ENCODE results near the gene THOC2.

The THOC2 gene

DNA sequence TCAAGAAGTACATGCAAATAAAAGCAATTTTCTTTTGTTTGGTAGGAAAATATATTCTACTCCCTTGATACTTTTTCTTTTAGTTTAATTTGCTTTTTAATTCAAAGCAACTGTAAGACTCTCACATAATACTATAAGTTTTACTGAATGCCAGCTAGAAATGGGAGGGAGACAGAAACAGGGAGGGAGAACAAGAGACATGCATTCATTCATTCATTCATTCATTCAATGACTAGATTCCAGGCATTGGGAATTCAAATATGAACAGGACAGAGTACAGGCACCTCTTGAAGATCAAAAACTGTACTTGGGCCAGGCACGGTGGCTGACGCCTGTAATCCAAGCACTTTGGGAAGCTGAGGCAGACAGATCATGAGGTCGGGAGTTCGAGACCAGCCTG lies 85.6 kb downstream of the THOC2 start:
- Histone ChIP-seq H2BK15ac (ENCODE audit: low read length) (no peak overlapping the region), H3K23ac (ENCODE audit: low read depth, low read length, poor library complexity) (no peak overlapping the region), H3K27ac (replicated peaks; ENCODE audit: low read length) (no peak overlapping the region), H3K27me3 (ENCODE audit: control insufficient read depth in 3 of 3, insufficient read depth in 3 of 3, low read depth in 1 of 3, low read length in 3 of 3) (no peaks in the 10 kb centered on the region), H3K9me3 (replicated peaks in 1 of 2; ENCODE audit: control insufficient read depth in 2 of 2, insufficient read depth in 1 of 2, low read depth in 1 of 2, low read length in 2 of 2) (no peaks in the 10 kb centered on the region), H2BK5ac (ENCODE audit: low read length) (no peak overlapping the region), H3K18ac (ENCODE audit: low read length) (no peak overlapping the region), H3K79me1 (ENCODE audit: low read depth, low read length) (no peaks in the 10 kb centered on the region), H3K36me3 (replicated peaks in 1 of 2; ENCODE audit: control insufficient read depth in 2 of 2, insufficient read depth in 2 of 2, low read length in 2 of 2) (peaks cover 0 to 18% of the 10 kb centered on the region in 2 donors), H3K4ac (ENCODE audit: low read length) (no peak overlapping the region), H2BK120ac (ENCODE audit: low read depth, low read length) (no peak overlapping the region), H3K4me3 (ENCODE audit: low read length in 2 of 2) (no peak overlapping the region), H3K4me2 (ENCODE audit: insufficient read depth, low read length, poor library complexity, severe bottlenecking) (no peak overlapping the region), H4K91ac (ENCODE audit: low read depth, low read length, poor library complexity) (no peak overlapping the region), H2AK5ac (ENCODE audit: low read depth, low read length) (no peak overlapping the region), H2AFZ (ENCODE audit: low read length) (no peak overlapping the region), H3K9ac (ENCODE audit: low read depth, low read length, poor library complexity) (no peak overlapping the region), H3K4me1 (ENCODE audit: control insufficient read depth in 2 of 2, insufficient read depth in 1 of 2, low read depth in 1 of 2, low read length in 2 of 2) (peaks cover 0 to 3% of the 10 kb centered on the region in 2 donors), H4K8ac (ENCODE audit: low read depth, low read length) (no peak overlapping the region), H3K14ac (ENCODE audit: low read length) (no peak overlapping the region), H2BK12ac (ENCODE audit: low read length) (no peak overlapping the region)
- WGBS, 2 donors (ENCODE audit: extremely low coverage in 2 of 2, insufficient read length in 2 of 2, insufficient replicate concordance in 1 of 2) = no CpG with 5 or more reads among the region's 4 CpGs
- DNase-seq (ENCODE audit: low spot score) = no peak

DNA sequence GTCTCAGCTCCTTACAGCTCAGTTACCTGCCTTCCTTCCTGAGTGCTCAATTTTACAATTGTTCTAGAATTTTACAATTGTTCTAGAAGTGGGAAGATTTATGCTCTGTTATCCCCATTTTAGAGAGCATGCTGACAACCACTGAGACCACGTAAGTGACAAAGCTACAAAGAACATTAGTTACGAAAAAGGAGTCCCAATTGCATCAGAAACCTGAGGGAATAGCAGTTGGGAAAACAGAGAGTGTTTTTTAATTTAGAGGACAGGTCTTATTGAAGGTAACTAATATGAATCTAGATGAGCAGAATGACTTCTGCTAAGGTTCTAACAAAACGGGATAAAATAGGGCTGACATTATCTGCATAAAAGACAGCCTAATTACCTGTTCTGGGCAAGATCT lies 103.3 kb downstream of the THOC2 start:
- no peak for DNase-seq (ENCODE audit: low spot score)
- no peaks in the 10 kb centered on the region for H3K9me3 ChIP-seq (replicated peaks in 1 of 2; ENCODE audit: control insufficient read depth in 2 of 2, insufficient read depth in 1 of 2, low read depth in 1 of 2, low read length in 2 of 2)

DNA sequence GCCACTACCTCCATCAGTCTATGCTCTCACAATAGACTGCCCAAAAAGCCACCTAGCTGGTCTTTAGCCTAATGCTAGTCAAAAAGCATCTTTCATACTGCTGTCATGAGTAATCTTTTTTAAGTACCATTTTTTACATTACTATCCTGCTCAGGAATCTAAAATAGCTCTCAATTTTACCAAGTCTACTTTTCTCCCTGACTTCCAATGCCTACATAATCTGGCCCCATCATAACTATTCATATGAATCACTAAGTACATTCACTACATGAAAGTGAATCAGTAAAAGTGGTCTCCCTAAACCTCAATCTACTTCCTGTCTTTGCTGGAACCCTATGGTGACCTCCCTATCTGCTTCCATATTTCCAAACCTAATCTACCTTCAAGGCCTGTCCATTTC lies 105.9 kb downstream of the THOC2 start:
- Histone ChIP-seq H3K27ac (replicated peaks; ENCODE audit: low read length) (no peak overlapping the region), H3K23ac (ENCODE audit: low read depth, low read length, poor library complexity) (no peak overlapping the region), H2BK5ac (ENCODE audit: low read length) (no peak overlapping the region), H4K91ac (ENCODE audit: low read depth, low read length, poor library complexity) (no peak overlapping the region), H3K36me3 (replicated peaks in 1 of 2; ENCODE audit: control insufficient read depth in 2 of 2, insufficient read depth in 2 of 2, low read length in 2 of 2) (peaks cover 2 to 86% of the 10 kb centered on the region in 2 donors), H3K4ac (ENCODE audit: low read length) (no peak overlapping the region), H3K14ac (ENCODE audit: low read length) (no peak overlapping the region), H2BK120ac (ENCODE audit: low read depth, low read length) (no peak overlapping the region), H3K4me3 (ENCODE audit: low read length in 2 of 2) (no peak overlapping the region), H3K27me3 (ENCODE audit: control insufficient read depth in 3 of 3, insufficient read depth in 3 of 3, low read depth in 1 of 3, low read length in 3 of 3) (no peaks in the 10 kb centered on the region), H4K8ac (ENCODE audit: low read depth, low read length) (no peak overlapping the region), H3K18ac (ENCODE audit: low read length) (no peak overlapping the region), H2BK15ac (ENCODE audit: low read length) (no peak overlapping the region), H2AFZ (ENCODE audit: low read length) (no peak overlapping the region), H3K9ac (ENCODE audit: low read depth, low read length, poor library complexity) (no peak overlapping the region), H3K9me3 (replicated peaks in 1 of 2; ENCODE audit: control insufficient read depth in 2 of 2, insufficient read depth in 1 of 2, low read depth in 1 of 2, low read length in 2 of 2) (no peaks in the 10 kb centered on the region), H2BK12ac (ENCODE audit: low read length) (no peak overlapping the region), H3K4me2 (ENCODE audit: insufficient read depth, low read length, poor library complexity, severe bottlenecking) (no peak overlapping the region), H2AK5ac (ENCODE audit: low read depth, low read length) (no peak overlapping the region), H3K4me1 (ENCODE audit: control insufficient read depth in 2 of 2, insufficient read depth in 1 of 2, low read depth in 1 of 2, low read length in 2 of 2) (no peaks in the 10 kb centered on the region), H3K79me1 (ENCODE audit: low read depth, low read length) (no peaks in the 10 kb centered on the region)
- DNase-seq (ENCODE audit: low spot score) = no peak

More for the DNA sequence above, 103.3 kb downstream of the THOC2 start:
- Histone ChIP-seq H3K79me1 (ENCODE audit: low read depth, low read length) (no peaks in the 10 kb centered on the region), H3K18ac (ENCODE audit: low read length) (no peak overlapping the region), H2AK5ac (ENCODE audit: low read depth, low read length) (no peak overlapping the region), H4K91ac (ENCODE audit: low read depth, low read length, poor library complexity) (no peak overlapping the region), H3K14ac (ENCODE audit: low read length) (no peak overlapping the region), H2AFZ (ENCODE audit: low read length) (no peak overlapping the region), H2BK5ac (ENCODE audit: low read length) (no peak overlapping the region), H3K4me2 (ENCODE audit: insufficient read depth, low read length, poor library complexity, severe bottlenecking) (no peak overlapping the region), H3K27me3 (ENCODE audit: control insufficient read depth in 3 of 3, insufficient read depth in 3 of 3, low read depth in 1 of 3, low read length in 3 of 3) (no peaks in the 10 kb centered on the region), H3K4ac (ENCODE audit: low read length) (no peak overlapping the region), H3K36me3 (replicated peaks in 1 of 2; ENCODE audit: control insufficient read depth in 2 of 2, insufficient read depth in 2 of 2, low read length in 2 of 2) (peaks cover 2 to 89% of the 10 kb centered on the region in 2 donors), H3K9ac (ENCODE audit: low read depth, low read length, poor library complexity) (no peak overlapping the region), H3K4me1 (ENCODE audit: control insufficient read depth in 2 of 2, insufficient read depth in 1 of 2, low read depth in 1 of 2, low read length in 2 of 2) (no peaks in the 10 kb centered on the region), H2BK15ac (ENCODE audit: low read length) (no peak overlapping the region), H3K23ac (ENCODE audit: low read depth, low read length, poor library complexity) (no peak overlapping the region), H3K27ac (replicated peaks; ENCODE audit: low read length) (no peak overlapping the region), H2BK120ac (ENCODE audit: low read depth, low read length) (no peak overlapping the region), H4K8ac (ENCODE audit: low read depth, low read length) (no peak overlapping the region), H2BK12ac (ENCODE audit: low read length) (no peak overlapping the region), H3K4me3 (ENCODE audit: low read length in 2 of 2) (no peak overlapping the region)
- WGBS, 2 donors (ENCODE audit: extremely low coverage in 2 of 2, insufficient read length in 2 of 2, insufficient replicate concordance in 1 of 2) = no CpG with 5 or more reads among the region's 3 CpGs

DNA sequence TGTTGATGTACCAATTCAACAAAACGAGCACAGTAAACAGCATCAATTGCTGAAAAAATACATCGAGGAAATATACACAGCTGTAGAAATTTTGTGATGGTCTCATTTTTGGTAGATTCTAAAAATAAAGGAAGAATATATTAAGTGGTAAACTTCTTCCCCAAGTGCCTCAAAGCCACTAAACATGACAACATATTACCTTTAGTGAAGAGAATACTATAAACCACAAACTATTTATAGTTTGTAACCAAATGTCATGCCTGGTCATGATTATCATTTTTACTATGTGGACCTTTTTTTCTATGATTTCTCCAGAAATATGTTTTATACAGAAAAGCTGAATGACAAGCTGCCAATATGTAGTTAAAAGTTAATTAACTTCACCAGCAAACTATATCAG lies 106.9 kb downstream of the THOC2 start:
- no peak overlapping the region for H3K14ac ChIP-seq (ENCODE audit: low read length)
- H2BK12ac ChIP-seq (ENCODE audit: low read length) = no peak overlapping the region
- no peaks in the 10 kb centered on the region for H3K27me3 ChIP-seq (ENCODE audit: control insufficient read depth in 3 of 3, insufficient read depth in 3 of 3, low read depth in 1 of 3, low read length in 3 of 3)
- no peaks in the 10 kb centered on the region for H3K4me1 ChIP-seq (ENCODE audit: control insufficient read depth in 2 of 2, insufficient read depth in 1 of 2, low read depth in 1 of 2, low read length in 2 of 2)
- no peak overlapping the region for H3K23ac ChIP-seq (ENCODE audit: low read depth, low read length, poor library complexity)
- H3K9me3 ChIP-seq (replicated peaks in 1 of 2; ENCODE audit: control insufficient read depth in 2 of 2, insufficient read depth in 1 of 2, low read depth in 1 of 2, low read length in 2 of 2) = no peaks in the 10 kb centered on the region
- H3K4me3 ChIP-seq (ENCODE audit: low read length in 2 of 2) = no peak overlapping the region
- no peak overlapping the region for H2BK120ac ChIP-seq (ENCODE audit: low read depth, low read length)
- H3K18ac ChIP-seq (ENCODE audit: low read length) = no peak overlapping the region
- H3K4ac ChIP-seq (ENCODE audit: low read length) = no peak overlapping the region
- no peak overlapping the region for H3K9ac ChIP-seq (ENCODE audit: low read depth, low read length, poor library complexity)
- H3K79me1 ChIP-seq (ENCODE audit: low read depth, low read length) = no peaks in the 10 kb centered on the region
- no peak overlapping the region for H3K4me2 ChIP-seq (ENCODE audit: insufficient read depth, low read length, poor library complexity, severe bottlenecking)
- WGBS, 2 donors (ENCODE audit: extremely low coverage in 2 of 2, insufficient read length in 2 of 2, insufficient replicate concordance in 1 of 2) = no CpG with 5 or more reads among the region's 2 CpGs
- H4K91ac ChIP-seq (ENCODE audit: low read depth, low read length, poor library complexity) = no peak overlapping the region
- no peak overlapping the region for H2BK15ac ChIP-seq (ENCODE audit: low read length)
- no peak overlapping the region for H3K27ac ChIP-seq (replicated peaks; ENCODE audit: low read length)
- peaks cover 2 to 83% of the 10 kb centered on the region in 2 donors for H3K36me3 ChIP-seq (replicated peaks in 1 of 2; ENCODE audit: control insufficient read depth in 2 of 2, insufficient read depth in 2 of 2, low read length in 2 of 2)
- no peak overlapping the region for H2AK5ac ChIP-seq (ENCODE audit: low read depth, low read length)
- no peak for DNase-seq (ENCODE audit: low spot score)
- no peak overlapping the region for H2BK5ac ChIP-seq (ENCODE audit: low read length)
- no peak overlapping the region for H2AFZ ChIP-seq (ENCODE audit: low read length)
- no peak overlapping the region for H4K8ac ChIP-seq (ENCODE audit: low read depth, low read length)

All from neuronal stem cell (in vitro differentiated cells).